H1 (cell line): ENCODE data around the gene DDHD1. TPM values are rescaled to one million over a fixed set of nuclear protein-coding genes. Genes with fewer than 3 reads are reported as not detected.

ENCODE experiments used
- CTCF ChIA-PET: fragments of 300-600 bp; sonication (Branson Sonifier 250); formaldehyde crosslinking; loops from one replicate; lab custom pipeline; 2021; ENCODE audit not compliant: partially characterized antibody; lab: Charles Lee
- POLR2A ChIA-PET: fragments of 300-600 bp; sonication (Branson Sonifier 250); formaldehyde crosslinking; loops from one replicate; lab custom pipeline; 2021; ENCODE audit warnings: inconsistent platforms; ENCODE audit not compliant: partially characterized antibody; lab: Charles Lee
- DNase-seq, 2 experiments: peaks; one replicate each; pipeline versions ENCODE4 v3.0.0 to v3.0.0-alpha.2; 2010 to 2022; ENCODE audit warnings: low spot score in 2 of 2, low read depth in 1 of 2, mixed read lengths in 1 of 2
- FAIRE-seq: peaks from 2 replicates; lab custom pipeline; 2011; peaks lifted over from hg19 to GRCh38; lab: Jason Lieb, UNC
- H2AFZ ChIP-seq: 2 replicates; pipeline ENCODE4 v1.8.1; 2012; ENCODE audit warnings: low read length, inconsistent platforms
- H2AK5ac ChIP-seq: 2 replicates; pipeline ENCODE4 v1.6.1; 2013; ENCODE audit warnings: low read depth, low read length
- H2BK120ac ChIP-seq: replicated peaks from 2 replicates; pipeline ENCODE3; 2013; ENCODE audit warnings: low read depth, low read length, inconsistent platforms
- H2BK12ac ChIP-seq: 2 replicates; pipeline ENCODE4 v1.6.1; 2013; ENCODE audit warnings: low read depth, low read length
- H2BK15ac ChIP-seq: 2 replicates; pipeline ENCODE4 v1.6.1; 2013; ENCODE audit warnings: low read length
- H2BK20ac ChIP-seq: 2 replicates; pipeline ENCODE4 v1.6.1; 2013; ENCODE audit warnings: low read length
- H2BK5ac ChIP-seq: 2 replicates; pipeline ENCODE4 v1.6.1; 2013; ENCODE audit warnings: low read depth, low read length
- H3K14ac ChIP-seq: 2 replicates; pipeline ENCODE4 v1.6.1; 2013; ENCODE audit warnings: inconsistent platforms; ENCODE audit not compliant: insufficient read length
- H3K18ac ChIP-seq: 2 replicates; pipeline ENCODE4 v1.6.1; 2013; ENCODE audit warnings: low read length; ENCODE audit errors: extremely low read depth
- H3K23ac ChIP-seq: 2 replicates; pipeline ENCODE4 v1.6.1; 2013; ENCODE audit warnings: inconsistent platforms; ENCODE audit not compliant: insufficient read length
- H3K23me2 ChIP-seq: 2 replicates; pipeline ENCODE4 v1.6.1; 2013; ENCODE audit warnings: low read depth, low read length
- H3K27ac ChIP-seq: 2 replicates; pipeline ENCODE4 v1.6.1; 2011; ENCODE audit warnings: low read depth, low read length, inconsistent platforms
- H3K27me3 ChIP-seq, 4 experiments: replicated peaks in 1 of 4; 1 replicate in 1 of 4; 2 replicates in 3 of 4; pipeline versions ENCODE4 v1.6.1 to v1.8.1; 2011 to 2013; ENCODE audit warnings: low read length in 3 of 4, mild to moderate bottlenecking in 3 of 4, inconsistent platforms in 2 of 4, mixed read lengths in 2 of 4, moderate library complexity in 1 of 4; ENCODE audit not compliant: control insufficient read depth in 3 of 4, insufficient read depth in 3 of 4; ENCODE audit errors: extremely low read depth in 1 of 4
- H3K36me3 ChIP-seq, 4 experiments: 2 replicates each; pipeline versions ENCODE4 v1.6.1 to v1.8.1; 2011 to 2013; ENCODE audit warnings: mild to moderate bottlenecking in 4 of 4, low read length in 3 of 4, moderate library complexity in 2 of 4, control low read depth in 1 of 4, inconsistent platforms in 1 of 4; ENCODE audit not compliant: insufficient read depth in 4 of 4, control insufficient read depth in 2 of 4
- H3K4ac ChIP-seq: replicated peaks from 2 replicates; pipeline ENCODE3; 2013; ENCODE audit warnings: low read length, low read depth, mixed read lengths, inconsistent platforms; ENCODE audit not compliant: insufficient read length
- H3K4me1 ChIP-seq, 4 experiments: replicated peaks in 1 of 4; 1 replicate in 1 of 4; 2 replicates in 3 of 4; pipeline versions ENCODE4 v1.6.1 to v1.8.1; 2011 to 2013; ENCODE audit warnings: low read length in 3 of 4, inconsistent platforms in 2 of 4, mixed read lengths in 1 of 4; ENCODE audit not compliant: insufficient read depth in 4 of 4, control insufficient read depth in 3 of 4
- H3K4me2 ChIP-seq, 2 experiments: 2 replicates each; pipeline versions ENCODE4 v1.6.1 to v1.8.1; 2011 to 2013; ENCODE audit warnings: low read depth in 2 of 2, low read length in 2 of 2, control low read depth in 1 of 2, inconsistent platforms in 1 of 2, mild to moderate bottlenecking in 1 of 2; ENCODE audit not compliant: insufficient read depth in 1 of 2
- H3K4me3 ChIP-seq, 4 experiments: fragments of 200-600, 300-600 bp in 1 of 4; sonication (generic), shearing (Covaris generic), sonication (Bioruptor Twin) in 1 of 4; 2 replicates each; pipeline versions ENCODE4 v1.5.1 to v1.8.1; 2011 to 2016; ENCODE audit warnings: low read length in 4 of 4, low read depth in 3 of 4, control low read depth in 2 of 4, inconsistent platforms in 2 of 4, mild to moderate bottlenecking in 2 of 4, mixed read lengths in 1 of 4, moderate library complexity in 1 of 4; ENCODE audit not compliant: insufficient read depth in 2 of 4; ENCODE audit errors: extremely low read depth in 1 of 4
- H3K56ac ChIP-seq: replicated peaks from 2 replicates; pipeline ENCODE3; 2013; ENCODE audit warnings: low read depth, mild to moderate bottlenecking, mixed read lengths, low read length, inconsistent platforms; ENCODE audit not compliant: insufficient read length
- H3K79me1 ChIP-seq: 2 replicates; pipeline ENCODE4 v1.6.1; 2013; ENCODE audit warnings: low read depth, low read length, control low read depth
- H3K79me2 ChIP-seq, 2 experiments: 2 replicates each; pipeline versions ENCODE4 v1.6.1 to v1.8.1; 2012 to 2013; ENCODE audit warnings: low read length in 2 of 2, mild to moderate bottlenecking in 2 of 2, inconsistent platforms in 1 of 2; ENCODE audit not compliant: insufficient read depth in 2 of 2, control insufficient read depth in 1 of 2
- H3K9ac ChIP-seq, 4 experiments: replicated peaks in 1 of 4; 1 replicate in 1 of 4; 2 replicates in 3 of 4; pipeline versions ENCODE4 v1.6.1 to v1.8.1; 2011 to 2013; ENCODE audit warnings: low read depth in 3 of 4, low read length in 3 of 4, control low read depth in 2 of 4, mild to moderate bottlenecking in 2 of 4, moderate library complexity in 2 of 4, inconsistent platforms in 1 of 4; ENCODE audit errors: extremely low read depth in 1 of 4
- H3K9me3 ChIP-seq, 2 experiments: 2 replicates each; pipeline versions ENCODE4 v1.6.1 to v1.8.1; 2012 to 2013; ENCODE audit warnings: mild to moderate bottlenecking in 2 of 2, moderate library complexity in 2 of 2, control low read depth in 1 of 2, inconsistent platforms in 1 of 2, low read depth in 1 of 2, low read length in 1 of 2, mixed read lengths in 1 of 2; ENCODE audit not compliant: insufficient read depth in 2 of 2
- H4K20me1 ChIP-seq, 2 experiments: replicated peaks in 1 of 2; 2 replicates each; pipeline versions ENCODE3 to v1.8.1; 2011 to 2013; ENCODE audit warnings: inconsistent platforms in 2 of 2, low read length in 2 of 2, mild to moderate bottlenecking in 1 of 2; ENCODE audit not compliant: insufficient read depth in 2 of 2, control insufficient read depth in 1 of 2
- H4K5ac ChIP-seq: 2 replicates; pipeline ENCODE4 v1.6.1; 2013; ENCODE audit warnings: low read length, low read depth, mixed read lengths, inconsistent platforms; ENCODE audit not compliant: insufficient read length
- H4K8ac ChIP-seq: 2 replicates; pipeline ENCODE4 v1.8.0; 2013; ENCODE audit warnings: mild to moderate bottlenecking, moderate library complexity, low read length, inconsistent platforms; ENCODE audit not compliant: insufficient read depth; ENCODE audit errors: extremely low read depth
- H4K91ac ChIP-seq: replicated peaks from 2 replicates; pipeline ENCODE3; 2013; ENCODE audit warnings: low read length, mixed read lengths, inconsistent platforms; ENCODE audit not compliant: insufficient read length
- ASH2L ChIP-seq: fragments of 200-600, 300-600 bp; sonication (generic); IDR thresholded peaks from one replicate; pipeline ENCODE4 v1.7.1; 2017; ENCODE audit warnings: low read length
- BCL11A ChIP-seq, 2 experiments: IDR thresholded peaks; one replicate each; pipeline ENCODE4 v1.6.1; 2011; ENCODE audit warnings: low read depth in 2 of 2, low read length in 2 of 2, mild to moderate bottlenecking in 2 of 2
- CBX5 ChIP-seq: fragments of 300-800, 300-1000 bp; sonication (generic); IDR thresholded peaks from 2 replicates; pipeline ENCODE4 v1.7.1; 2016; ENCODE audit warnings: antibody characterized with exemption, low read length, low read depth
- HDAC6 ChIP-seq: IDR thresholded peaks from one replicate; pipeline ENCODE4 v1.7.1; 2012; ENCODE audit warnings: low read depth, mild to moderate bottlenecking, inconsistent platforms, low read length, moderate library complexity
- KDM1A ChIP-seq: fragments of 200-600, 300-600 bp; sonication (generic); IDR thresholded peaks from 2 replicates; pipeline ENCODE4 v1.7.1; 2016; ENCODE audit warnings: mild to moderate bottlenecking, low read length, borderline replicate concordance
- PHF8 ChIP-seq: fragments of 200-600 bp; sonication (generic); conservative IDR thresholded peaks from 2 replicates; pipeline ENCODE4 v1.7.1; 2012; ENCODE audit warnings: low read depth, mild to moderate bottlenecking, inconsistent platforms, low read length, moderate library complexity
- POU5F1 ChIP-seq: IDR thresholded peaks from 2 replicates; pipeline ENCODE4 v1.6.1; 2011; ENCODE audit warnings: low read depth, mild to moderate bottlenecking, low read length, moderate library complexity
- RAD21 ChIP-seq, 2 experiments: IDR thresholded peaks in 1 of 2; conservative IDR thresholded peaks in 1 of 2; 2 replicates each; pipeline ENCODE4 v1.6.1; 2011; ENCODE audit warnings: low read depth in 2 of 2, low read length in 2 of 2, improper control_type of control experiment in 1 of 2, inconsistent platforms in 1 of 2, mild to moderate bottlenecking in 1 of 2, moderate library complexity in 1 of 2
- RXRA ChIP-seq: IDR thresholded peaks from 2 replicates; pipeline ENCODE4 v1.6.1; 2011; ENCODE audit warnings: low read depth, mild to moderate bottlenecking, low read length, moderate library complexity; ENCODE audit not compliant: insufficient read depth
- SIN3A ChIP-seq, 2 experiments: IDR thresholded peaks in 1 of 2; conservative IDR thresholded peaks in 1 of 2; 2 replicates each; pipeline ENCODE4 v1.6.1; 2011 to 2012; ENCODE audit warnings: low read length in 2 of 2, improper control_type of control experiment in 1 of 2, low read depth in 1 of 2, mild to moderate bottlenecking in 1 of 2
- TAF7 ChIP-seq: optimal IDR thresholded peaks from 2 replicates; pipeline ENCODE3; 2011; ENCODE audit warnings: low read depth, mild to moderate bottlenecking, inconsistent platforms, low read length, moderate library complexity, borderline replicate concordance
- ZNF274 ChIP-seq: IDR thresholded peaks from 2 replicates; pipeline ENCODE4 v1.7.0; 2012; ENCODE audit warnings: low read length, borderline replicate concordance; ENCODE audit errors: extremely low read depth
- WGBS, 2 experiments: shearing (Covaris generic) in 1 of 2; methylation state at CpG; one replicate each; pipeline versions ENCODE4 v1.1.6 to v1.1.7; 2013 to 2015; ENCODE audit warnings: low lambda C conversion rate in 2 of 2, mixed read lengths in 2 of 2, inconsistent platforms in 1 of 2, low coverage in 1 of 2, missing lambda C conversion rate in 1 of 2; ENCODE audit not compliant: insufficient replicate concordance in 2 of 2, insufficient coverage in 1 of 2, insufficient read length in 1 of 2; ENCODE audit errors: extremely low coverage in 1 of 2, missing lambda C conversion rate in 1 of 2; 5-methylcytosine and 5-hydroxymethylcytosine counted together
- polyA plus RNA-seq, 7 experiments: library from polyadenylated mRNA; depleted of rRNA in 3 of 7; stranded (reverse) in 5 of 7; unstranded in 2 of 7; fragments of >200 nt in 5 of 7; fragments of 200-250 nt in 2 of 7; gene quantifications; 1 replicate in 5 of 7; 2 replicates in 1 of 7; 4 replicates in 1 of 7; pipeline versions ENCODE4 v1.2.1 to v1.2.3, GENCODE V29; 2011 to 2013; ENCODE audit warnings: missing spikeins in 2 of 7, mixed read lengths in 2 of 7
- total RNA-seq: library from RNA; stranded (reverse); fragmentation: NEBNext Ultra II Directional; extraction: Animal tissue kit (Norgen Biotek cat#: 25700); gene quantifications from 2 replicates; pipeline ENCODE4 v1.2.1, GENCODE V29; 2021
- TF ChIP-seq, protein P1 (sequence below): IDR thresholded peaks from 2 replicates; pipeline ENCODE4 v1.6.1; 2012; ENCODE audit warnings: inconsistent platforms

The DDHD1 gene
- total and polyA plus RNA-seq, 2 of the 8 experiments (the other 6 are each of a cell fraction or from before 2014, with no cell fraction given): 3.6 to 16.0 TPM

DNA sequence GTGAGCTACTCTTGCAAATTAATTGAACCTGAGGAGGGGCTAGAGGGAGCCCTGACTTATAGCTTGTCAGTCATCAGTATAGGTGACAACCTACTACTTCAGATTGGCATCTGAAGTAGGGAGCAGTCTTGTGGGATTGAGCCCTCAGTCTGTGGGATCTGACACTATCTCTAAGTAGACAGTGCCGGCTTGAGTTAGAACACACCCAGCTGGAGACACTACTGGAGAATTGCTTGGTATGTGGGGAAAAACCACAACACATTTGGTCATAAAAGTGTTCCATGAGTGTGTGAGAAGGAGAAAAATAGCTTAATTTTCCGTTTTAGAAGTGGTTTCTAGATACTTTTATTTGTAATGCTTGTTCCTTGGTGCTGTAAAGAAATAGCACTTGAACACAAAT, 30.5 kb upstream of the DDHD1 start:
- no peak overlapping the region for H3K14ac ChIP-seq
- CTCF ChIA-PET: interaction anchor here (0.8 to 1.5 kb wide), 5 partner anchors 8 to 181 kb away, joined by 3 to 6 read pairs (median 3); no protein-coding TSS in a partner anchor

More for the DNA sequence above, 30.5 kb upstream of the DDHD1 start:
- H2AFZ ChIP-seq: no peak overlapping the region
- no peak overlapping the region for H3K23ac ChIP-seq
- no peak overlapping the region for H4K91ac ChIP-seq
- H3K4me3 ChIP-seq: no peak overlapping the region
- no peak overlapping the region for H3K18ac ChIP-seq
- no peak overlapping the region for H4K5ac ChIP-seq
- H2BK120ac ChIP-seq: no peak overlapping the region
- H3K79me2 ChIP-seq: no peaks in the 10 kb centered on the region
- H3K27me3 ChIP-seq: no peaks in the 10 kb centered on the region
- POLR2A ChIA-PET: no interaction called here
- no peaks in the 10 kb centered on the region for H4K20me1 ChIP-seq
- no peak overlapping the region for H3K56ac ChIP-seq
- H2BK12ac ChIP-seq: no peak overlapping the region
- H3K9ac ChIP-seq: no peak overlapping the region
- no peak overlapping the region for H2BK15ac ChIP-seq
- H2BK5ac ChIP-seq: no peak overlapping the region
- H3K36me3 ChIP-seq: no peaks in the 10 kb centered on the region
- no peaks in the 10 kb centered on the region; a peak in 1 of 4 replicates for H3K9me3 ChIP-seq
- H4K8ac ChIP-seq: no peak overlapping the region
- H3K4me2 ChIP-seq: no peak overlapping the region
- no peak overlapping the region for H2AK5ac ChIP-seq
- no peak for FAIRE-seq
- no peak for DNase-seq
- 83% methylated on average over 2 of the region's 2 CpGs; no CpG with 5 or more reads in 1 of the 2 experiments for WGBS, 2 experiments
- peaks cover 0 to 6% (median 2%) of the 10 kb centered on the region in 4 experiments; a peak in 3 of 7 replicates for H3K4me1 ChIP-seq
- no peaks in the 10 kb centered on the region; the same call in 1 of the 2 replicates for H3K23me2 ChIP-seq
- no peak for TF ChIP-seq RXRA
- TF ChIP-seq, protein P1, sequence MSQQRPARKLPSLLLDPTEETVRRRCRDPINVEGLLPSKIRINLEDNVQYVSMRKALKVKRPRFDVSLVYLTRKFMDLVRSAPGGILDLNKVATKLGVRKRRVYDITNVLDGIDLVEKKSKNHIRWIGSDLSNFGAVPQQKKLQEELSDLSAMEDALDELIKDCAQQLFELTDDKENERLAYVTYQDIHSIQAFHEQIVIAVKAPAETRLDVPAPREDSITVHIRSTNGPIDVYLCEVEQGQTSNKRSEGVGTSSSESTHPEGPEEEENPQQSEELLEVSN: no peak
- no peak for TF ChIP-seq HDAC6
- no peak for TF ChIP-seq RAD21 (IDR thresholded peaks at IDR 0.05 in 1 of 2, conservative IDR thresholded peaks at IDR 0.05 in 1 of 2; ENCODE audit: low read depth in 2 of 2, low read length in 2 of 2)
- TF ChIP-seq BCL11A (IDR thresholded peaks at IDR 0.05; ENCODE audit: low read depth in 2 of 2, low read length in 2 of 2): no peak
- no peak for TF ChIP-seq TAF7
- no peak for TF ChIP-seq ASH2L
- TF ChIP-seq POU5F1: no peak
- TF ChIP-seq KDM1A: no peak
- no peak for TF ChIP-seq PHF8
- no peak for TF ChIP-seq SIN3A (conservative IDR thresholded peaks at IDR 0.05 in 1 of 2, IDR thresholded peaks at IDR 0.05 in 1 of 2; ENCODE audit: low read depth in 1 of 2, low read length in 2 of 2)
- no peak for TF ChIP-seq ZNF274
- TF ChIP-seq CBX5: no peak
- no peak overlapping the region for H3K4ac ChIP-seq
- no peaks in the 10 kb centered on the region for H3K79me1 ChIP-seq
- H3K27ac ChIP-seq: no peak overlapping the region
- no peak overlapping the region for H2BK20ac ChIP-seq
